GM19452 (cell line): ENCODE measurements around the gene RPS6KA4.

Experiments
- ATAC-seq: cut with Tn5 transposase; IDR thresholded peaks from one replicate; pipeline ENCODE4 v1.9.1; 2021; ENCODE audit not compliant: unreplicated experiment

The RPS6KA4 gene

DNA sequence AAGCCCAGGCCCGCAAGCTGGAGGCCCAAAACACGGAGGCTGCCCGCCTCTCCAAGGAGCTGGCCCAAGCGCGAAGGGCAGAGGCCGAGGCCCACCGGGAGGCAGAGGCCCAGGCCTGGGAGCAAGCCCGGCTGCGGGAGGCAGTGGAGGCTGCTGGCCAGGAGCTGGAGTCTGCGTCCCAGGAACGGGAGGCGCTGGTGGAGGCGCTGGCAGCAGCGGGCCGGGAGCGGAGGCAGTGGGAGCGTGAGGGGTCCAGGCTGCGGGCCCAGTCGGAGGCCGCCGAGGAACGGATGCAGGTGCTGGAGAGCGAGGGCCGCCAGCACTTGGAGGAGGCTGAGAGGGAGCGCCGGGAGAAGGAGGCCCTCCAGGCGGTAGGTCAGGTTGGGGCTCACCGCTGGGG, 14.2 kb upstream of the RPS6KA4 start:
- no peak for ATAC-seq

DNA sequence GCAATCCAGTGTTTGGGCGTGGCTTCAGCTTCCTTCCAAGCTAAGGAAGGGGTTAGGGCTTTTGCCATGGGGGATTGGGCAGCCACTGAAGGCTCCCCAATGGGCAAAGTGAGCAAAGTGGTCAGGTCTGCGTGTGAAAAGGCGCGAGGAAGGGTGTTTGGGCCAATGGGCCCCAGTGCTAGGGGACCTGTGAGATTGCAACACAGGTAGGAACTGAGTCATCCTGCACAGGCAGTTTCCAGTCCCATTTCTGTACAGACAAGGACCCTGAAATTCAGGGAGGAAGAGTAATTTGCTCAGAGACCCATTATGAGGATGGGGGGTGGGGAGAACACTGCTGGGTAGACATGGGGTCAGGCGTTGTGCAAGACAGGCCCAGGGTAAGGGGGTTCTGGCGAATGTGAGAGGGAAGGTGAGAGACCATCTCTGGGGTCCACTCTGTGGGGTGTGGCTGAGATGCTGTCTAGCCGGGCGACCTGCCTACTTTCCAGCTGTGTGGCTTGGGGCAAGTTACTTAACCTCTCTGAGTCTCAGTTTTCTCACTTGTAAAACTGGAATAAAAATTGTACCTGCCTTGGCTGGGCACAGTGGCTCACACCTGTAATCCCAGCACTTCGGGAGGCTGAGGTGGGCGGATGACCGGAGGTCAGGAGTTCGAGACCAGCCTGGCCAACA, 11.6 kb upstream of the RPS6KA4 start:
- ATAC-seq: no peak

DNA sequence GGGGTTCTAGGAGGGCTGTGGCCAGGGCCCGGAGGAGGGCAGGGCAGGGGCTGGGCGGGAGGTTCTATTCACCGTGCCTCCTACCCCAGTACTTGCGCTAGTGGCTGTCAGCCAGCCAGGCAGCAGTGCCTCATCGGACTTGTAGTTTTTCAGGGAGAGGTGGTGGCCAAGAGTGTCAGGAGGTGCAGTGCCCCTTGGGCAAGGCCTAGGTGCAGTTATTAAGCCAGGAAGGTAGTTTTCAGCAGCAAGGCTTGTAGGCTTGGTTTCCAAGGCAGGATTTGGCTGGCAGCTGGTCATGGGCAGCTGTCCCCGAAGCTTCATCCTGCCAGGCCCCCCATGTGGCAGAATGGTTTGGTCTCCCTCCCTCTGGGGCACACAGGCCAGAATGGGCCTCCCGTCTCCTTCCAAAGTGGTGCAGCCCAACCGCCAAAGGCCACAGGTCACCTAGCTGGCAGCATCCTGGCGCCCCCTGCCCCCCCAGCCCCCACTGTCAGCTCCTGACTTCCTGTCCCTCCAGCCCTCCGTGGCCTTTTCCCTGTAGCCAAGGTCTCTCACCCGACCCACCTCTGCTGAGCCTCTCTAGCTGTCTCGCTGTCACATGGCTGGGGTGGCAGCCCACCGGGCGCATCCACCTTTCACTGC, 10.5 kb upstream of the RPS6KA4 start:
- no peak for ATAC-seq

DNA sequence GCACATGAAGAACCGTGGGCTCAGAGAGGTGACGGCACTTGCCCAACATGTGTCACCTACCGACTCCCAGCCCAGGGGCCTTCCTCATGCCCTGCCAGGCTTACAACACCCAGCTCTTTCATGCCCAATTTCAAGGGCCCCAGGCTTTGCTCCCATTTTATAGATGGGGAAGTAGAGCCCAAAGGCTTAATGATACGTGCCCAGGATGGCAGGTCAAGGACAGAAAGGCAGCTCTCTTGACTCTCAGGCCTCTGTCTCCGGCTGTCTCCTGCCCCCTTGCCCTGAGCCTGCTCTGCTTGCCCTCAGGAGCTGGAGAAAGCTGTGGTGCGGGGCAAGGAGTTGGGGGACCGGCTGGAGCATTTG, 10.0 kb upstream of the RPS6KA4 start:
- no peak for ATAC-seq

DNA sequence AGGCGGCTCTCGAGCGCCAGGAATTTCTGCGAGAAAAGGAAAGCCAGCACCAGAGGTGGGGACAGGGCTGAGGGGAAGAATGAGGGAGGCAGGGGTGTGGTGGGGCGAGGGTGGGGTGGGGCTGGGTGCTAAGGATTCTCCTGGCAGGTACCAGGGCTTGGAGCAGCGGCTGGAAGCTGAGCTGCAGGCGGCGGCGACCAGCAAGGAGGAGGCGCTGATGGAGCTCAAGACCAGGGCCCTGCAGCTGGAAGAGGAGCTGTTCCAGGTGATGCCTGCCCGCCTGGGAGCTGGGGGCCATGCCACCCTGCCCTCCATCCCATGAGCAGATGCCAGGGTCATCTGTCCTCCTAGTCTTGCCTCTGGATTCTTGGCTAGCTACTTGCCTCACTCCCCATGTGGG, 9.6 kb upstream of the RPS6KA4 start:
- ATAC-seq: no peak

DNA sequence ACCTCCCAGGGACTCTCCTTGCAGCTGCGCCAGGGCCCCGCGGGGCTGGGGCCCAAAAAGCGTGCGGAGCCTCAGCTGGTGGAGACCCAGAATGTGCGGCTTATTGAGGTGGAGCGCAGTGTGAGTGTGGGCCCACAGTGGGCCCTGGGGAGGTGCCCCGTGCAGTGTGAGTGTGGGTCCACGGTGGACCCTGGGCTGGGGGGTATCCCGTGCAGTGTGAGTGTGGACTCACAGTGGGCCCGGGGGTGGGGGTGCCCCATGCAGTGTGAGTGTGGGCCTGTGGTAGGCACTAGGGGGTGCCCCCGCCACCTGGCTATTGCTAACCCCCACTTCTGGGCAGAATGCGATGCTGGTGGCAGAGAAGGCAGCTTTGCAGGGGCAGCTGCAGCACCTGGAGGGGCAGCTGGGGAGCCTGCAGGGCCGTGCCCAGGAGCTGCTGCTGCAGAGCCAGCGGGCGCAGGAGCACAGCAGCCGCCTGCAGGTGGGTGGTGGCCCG, 7.8 kb upstream of the RPS6KA4 start:
- no peak for ATAC-seq

DNA sequence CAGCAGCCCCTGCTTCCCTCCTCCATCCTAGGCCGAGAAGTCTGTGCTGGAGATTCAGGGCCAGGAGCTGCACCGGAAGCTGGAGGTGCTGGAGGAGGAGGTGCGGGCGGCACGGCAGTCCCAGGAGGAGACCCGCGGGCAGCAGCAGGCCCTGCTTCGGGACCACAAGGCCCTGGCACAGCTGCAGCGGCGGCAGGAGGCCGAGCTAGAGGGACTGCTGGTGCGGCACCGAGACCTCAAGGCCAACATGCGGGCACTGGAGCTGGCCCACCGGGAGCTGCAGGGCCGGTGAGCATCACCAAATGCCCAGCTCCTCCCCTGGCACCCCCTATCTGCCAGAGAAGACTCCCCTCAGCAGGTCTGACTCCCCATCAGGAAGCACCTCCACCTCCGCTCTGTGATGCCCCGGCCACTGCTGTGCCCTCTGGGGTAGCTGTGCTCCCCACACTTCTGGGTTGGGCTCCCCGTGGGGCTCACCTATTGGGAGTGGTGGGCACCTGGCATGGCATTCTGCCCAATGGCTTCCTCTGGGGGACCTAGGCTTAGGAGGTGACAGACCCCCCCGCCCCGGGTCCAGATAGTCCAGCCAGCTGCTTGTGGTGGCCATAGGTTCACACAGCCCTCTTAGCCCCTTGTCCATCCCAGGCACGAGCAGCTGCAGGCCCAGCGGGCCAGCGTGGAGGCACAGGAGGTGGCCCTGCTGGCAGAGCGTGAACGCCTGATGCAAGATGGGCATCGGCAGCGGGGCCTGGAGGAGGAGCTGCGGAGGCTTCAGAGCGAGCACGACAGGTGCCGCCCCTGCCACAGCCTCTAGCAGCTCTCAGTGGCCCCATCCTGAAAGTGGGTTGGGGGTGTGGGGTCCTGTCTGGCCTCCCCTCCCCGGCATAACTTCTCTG, 6.6 kb upstream of the RPS6KA4 start:
- ATAC-seq: no peak

DNA sequence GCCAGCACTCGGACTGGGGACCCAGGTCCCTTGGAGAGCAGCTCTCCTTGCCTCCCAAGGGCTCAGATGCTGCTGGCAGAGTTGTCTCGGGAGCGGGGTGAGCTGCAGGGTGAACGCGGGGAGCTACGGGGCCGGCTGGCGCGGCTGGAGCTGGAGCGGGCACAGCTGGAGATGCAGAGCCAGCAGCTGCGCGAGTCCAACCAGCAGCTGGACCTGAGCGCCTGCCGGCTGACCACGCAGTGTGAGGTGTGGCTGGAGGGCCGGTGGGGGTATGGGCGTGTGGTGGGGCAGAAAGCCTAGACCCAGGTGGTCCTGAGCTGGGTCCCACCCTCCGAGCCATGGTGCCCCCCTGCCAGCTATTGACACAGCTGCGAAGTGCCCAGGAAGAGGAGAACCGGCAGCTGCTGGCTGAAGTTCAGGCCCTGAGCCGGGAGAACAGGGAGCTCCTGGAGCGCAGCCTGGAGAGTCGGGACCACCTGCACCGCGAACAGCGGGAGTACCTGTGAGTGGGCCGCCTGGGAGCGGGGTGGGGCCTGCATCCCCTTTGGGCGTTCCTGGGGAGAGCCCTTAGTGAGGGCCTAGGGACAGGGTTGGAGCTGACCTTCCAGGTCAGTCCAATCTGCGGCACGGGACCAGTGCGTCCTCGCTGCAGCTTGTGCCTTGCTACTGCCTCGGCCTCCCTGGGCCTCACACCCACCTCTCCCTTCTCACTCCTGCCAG, 5.8 kb upstream of the RPS6KA4 start:
- ATAC-seq: no peak

DNA sequence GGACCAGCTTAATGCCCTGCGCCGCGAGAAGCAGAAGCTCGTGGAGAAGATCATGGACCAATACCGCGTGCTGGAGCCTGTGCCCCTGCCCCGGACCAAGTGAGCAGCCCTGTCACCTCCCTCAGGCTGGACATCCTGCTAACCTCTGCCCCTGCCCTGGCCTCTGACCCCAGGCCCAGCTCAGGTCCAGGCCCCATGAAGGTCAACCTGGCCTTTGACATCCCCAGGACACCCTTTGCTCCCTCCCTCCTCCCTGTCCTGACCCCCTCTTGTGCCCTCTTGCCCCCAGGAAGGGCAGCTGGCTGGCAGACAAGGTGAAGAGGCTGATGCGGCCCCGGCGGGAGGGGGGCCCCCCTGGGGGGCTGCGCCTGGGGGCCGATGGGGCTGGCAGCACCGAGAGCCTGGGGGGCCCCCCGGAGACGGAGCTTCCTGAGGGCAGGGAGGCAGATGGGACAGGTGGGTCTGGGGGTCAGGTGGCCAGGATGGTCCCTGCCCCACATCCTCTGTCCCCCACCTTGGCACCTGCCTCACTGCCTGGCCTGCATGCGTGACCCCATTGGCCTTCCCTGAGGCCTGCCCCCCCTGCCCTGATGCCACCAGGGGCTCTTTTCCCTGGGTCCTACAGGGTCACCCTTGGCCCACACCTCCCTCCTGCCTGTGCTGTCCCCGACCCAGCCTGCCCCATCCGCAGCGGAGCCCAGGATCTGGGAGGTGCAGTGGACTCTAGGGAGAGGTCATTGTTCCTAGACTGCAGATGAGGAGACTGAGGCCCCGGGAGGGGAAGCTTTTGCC, 5.1 kb upstream of the RPS6KA4 start:
- no peak for ATAC-seq

DNA sequence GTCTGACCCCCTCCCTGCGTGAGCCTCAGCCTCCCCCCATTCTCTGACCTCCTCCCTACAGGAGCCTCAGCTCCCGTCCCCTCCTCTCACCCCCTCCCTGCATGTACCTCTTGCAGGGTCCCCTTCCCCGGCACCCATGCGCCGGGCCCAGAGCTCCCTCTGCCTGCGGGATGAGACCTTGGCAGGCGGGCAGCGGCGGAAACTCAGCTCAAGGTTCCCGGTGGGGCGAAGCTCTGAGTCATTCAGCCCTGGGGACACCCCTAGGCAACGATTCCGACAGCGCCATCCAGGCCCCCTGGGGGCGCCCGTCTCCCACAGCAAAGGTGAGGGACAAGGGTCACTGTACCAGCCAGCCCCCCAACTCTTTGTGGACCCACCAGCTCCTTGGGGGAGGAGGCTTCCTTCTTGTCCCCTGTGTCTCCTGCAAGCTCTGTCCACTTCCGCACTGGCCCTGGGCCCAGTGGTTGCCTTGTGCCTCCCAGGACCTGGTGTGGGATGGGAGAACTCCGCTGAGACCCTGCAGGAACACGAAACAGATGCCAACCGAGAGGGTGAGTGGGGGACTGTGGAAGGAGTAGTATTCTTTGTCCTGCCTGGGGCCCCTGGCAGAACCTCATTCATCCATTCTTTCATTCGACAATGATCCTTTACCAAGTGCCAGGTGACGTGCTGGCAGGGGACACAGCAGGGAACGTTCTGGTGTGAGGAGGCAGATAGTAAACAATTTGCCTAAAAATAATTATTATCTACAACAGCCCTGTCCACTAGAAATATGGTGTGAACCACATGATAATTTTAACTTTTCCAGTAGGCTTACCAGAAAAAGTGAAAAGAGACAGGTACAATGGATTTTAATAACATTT, 3.7 kb upstream of the RPS6KA4 start:
- ATAC-seq: no peak

DNA sequence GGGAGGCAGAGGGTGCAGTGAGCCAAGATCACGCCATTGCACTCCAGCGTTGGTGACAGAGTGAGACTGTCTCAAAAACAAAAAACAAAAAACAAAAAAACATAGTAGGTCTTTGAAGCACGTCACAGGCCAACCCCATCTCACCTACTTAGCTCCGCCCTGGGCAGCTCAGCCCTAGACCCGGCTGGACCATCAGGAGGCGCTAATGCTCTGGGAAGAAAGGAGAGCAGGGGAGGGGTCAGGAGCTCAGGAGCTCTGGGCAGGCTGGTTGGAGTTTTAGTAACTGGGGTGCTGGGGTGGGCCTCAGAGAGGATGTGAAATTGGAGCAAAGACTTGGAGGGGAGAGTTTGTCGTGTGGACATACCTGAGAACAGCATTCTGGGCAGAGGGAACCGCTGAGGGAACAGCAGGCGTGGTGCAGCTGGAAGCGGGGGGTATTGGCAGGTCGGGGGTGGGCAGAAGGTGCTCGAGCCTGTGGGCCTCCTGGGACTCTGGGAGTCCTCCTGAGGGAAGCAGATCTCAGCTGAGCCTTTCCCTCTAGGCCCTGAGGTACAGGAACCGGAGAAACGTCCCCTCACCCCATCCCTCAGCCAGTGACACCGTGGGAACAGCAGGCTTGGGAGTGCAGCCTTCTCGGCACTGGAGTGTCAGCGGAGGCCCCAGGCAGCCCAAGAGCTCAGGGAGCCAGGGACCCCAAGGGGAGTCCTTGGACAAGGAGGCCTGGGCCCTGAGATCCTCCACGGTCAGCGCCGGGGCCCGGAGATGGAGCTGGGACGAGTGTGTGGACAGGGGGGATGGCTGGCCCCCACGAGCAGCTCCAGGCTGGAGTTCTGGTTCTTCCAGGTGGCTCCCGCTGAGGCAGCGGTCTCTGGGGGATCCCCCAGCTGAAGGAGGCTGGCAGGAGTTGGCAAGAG, 2.2 kb upstream of the RPS6KA4 start:
- ATAC-seq: no peak

DNA sequence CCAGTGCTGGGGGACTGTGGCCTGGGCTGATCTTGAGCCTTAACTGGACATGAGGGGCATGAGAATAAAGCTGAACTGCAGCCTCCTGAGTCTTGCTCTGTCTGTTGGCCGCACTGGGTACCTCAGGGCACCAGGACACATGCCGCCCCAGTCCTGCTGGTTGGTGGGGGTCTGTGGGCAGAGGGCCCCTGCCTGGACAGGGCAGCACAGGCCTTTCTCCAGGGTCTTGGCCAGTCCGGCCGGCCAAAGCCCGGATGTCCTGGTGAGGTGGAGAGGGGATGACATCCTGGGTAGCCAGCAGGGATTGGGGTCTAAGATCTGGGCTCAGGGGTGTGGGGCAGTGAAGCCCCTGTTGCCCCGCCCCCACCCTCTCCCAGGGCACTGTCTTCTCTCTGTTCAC, 1.5 kb upstream of the RPS6KA4 start:
- ATAC-seq: no peak

DNA sequence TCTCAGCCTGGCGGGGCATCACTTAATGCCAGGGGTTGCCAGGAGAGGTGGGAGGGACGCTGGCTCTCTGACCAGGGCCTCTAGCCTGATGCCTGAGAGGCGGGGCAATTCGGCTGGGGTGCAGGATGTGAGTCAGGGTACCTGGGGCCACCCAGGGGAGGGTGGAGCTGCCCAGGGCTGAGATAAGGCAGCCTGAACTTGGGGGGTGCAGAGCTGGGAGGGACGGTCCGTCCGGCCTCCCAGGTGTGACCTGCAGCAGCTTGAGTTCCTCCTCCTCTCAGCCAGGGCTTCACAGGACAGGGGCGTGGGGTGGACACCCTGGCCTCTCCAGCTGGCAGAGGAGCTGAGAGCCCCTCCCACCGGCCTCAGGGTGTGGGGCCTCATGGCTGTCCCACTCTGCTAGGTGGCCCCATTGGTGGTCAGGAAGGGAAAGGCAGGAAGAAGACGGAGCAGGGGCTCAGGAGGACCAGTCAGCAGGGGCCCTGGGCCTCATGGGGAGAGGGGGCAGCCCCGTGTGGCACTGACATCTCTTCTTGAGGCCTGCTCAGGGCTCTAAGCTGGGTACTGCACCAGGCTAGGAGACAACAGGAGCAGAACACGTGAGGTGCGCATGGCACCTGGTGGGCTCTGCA, 942 bp upstream of the RPS6KA4 start:
- no peak for ATAC-seq

DNA sequence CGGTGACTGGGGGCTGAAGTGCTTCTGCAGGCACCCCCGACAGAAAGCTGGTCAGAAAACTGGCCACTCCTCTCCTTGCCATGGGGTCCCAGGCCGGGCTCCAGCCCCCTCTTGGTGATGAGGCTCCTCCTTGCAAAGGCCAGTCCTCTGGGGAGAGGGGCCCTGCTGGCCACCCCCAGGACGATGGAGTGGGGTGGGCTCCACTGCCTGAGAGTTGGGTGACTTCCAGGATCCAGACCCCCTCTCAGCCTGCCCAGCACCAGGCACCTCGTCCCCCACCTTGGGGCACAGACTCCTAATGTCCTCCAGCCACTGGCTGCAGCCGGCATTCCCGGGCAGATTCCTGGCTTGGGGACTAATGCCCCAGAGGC, 441 bp upstream of the RPS6KA4 start:
- no peak for ATAC-seq

DNA sequence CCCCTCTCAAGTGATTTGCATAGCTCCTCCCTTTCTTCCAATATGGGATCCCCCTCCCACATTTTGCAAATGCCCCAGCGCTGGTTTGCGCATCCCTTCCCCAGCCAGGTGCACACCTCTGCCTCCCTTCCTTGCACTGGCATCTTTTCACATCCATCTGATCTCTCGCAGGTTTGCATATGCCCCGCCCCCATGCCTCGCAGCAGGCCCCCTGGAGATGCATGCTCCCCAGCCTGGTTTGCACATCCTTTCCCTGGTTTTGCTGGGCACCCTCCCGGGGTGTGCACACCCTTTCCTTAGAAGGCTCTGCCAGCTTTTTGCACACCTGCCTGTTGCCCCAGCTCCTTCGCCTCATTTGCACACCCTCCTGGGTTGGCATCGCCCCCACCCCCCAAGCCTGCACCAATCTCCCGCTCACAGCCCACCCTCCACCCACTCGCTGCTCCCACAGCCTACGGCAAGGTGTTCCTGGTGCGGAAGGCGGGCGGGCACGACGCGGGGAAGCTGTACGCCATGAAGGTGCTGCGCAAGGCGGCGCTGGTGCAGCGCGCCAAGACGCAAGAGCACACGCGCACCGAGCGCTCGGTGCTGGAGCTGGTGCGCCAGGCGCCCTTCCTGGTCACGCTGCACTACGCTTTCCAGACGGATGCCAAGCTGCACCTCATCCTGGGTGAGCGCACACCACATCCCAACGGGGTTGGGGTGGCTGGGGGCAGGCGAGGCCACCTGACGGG, 917 bp downstream of the RPS6KA4 start:
- no peak for ATAC-seq

DNA sequence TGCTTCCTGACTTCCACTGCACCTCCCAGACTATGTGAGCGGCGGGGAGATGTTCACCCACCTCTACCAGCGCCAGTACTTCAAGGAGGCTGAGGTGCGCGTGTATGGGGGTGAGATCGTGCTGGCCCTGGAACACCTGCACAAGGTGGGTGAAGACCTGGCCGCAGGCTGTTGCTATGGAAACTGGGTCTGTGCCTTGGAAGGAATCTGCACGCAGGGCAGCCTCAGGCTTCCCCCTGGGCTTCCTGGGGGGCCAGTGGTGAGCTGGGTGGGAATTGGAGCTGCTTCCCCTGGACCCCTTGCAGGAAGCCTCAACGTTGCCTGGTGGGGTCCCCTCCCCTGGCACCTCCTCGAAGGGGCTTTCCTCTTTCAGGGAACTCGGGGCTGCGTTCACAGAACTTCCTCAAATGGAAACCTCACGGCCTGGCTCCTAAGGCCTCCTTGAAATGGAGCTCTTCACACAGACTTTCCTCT, 1.5 kb downstream of the RPS6KA4 start:
- ATAC-seq: no peak

DNA sequence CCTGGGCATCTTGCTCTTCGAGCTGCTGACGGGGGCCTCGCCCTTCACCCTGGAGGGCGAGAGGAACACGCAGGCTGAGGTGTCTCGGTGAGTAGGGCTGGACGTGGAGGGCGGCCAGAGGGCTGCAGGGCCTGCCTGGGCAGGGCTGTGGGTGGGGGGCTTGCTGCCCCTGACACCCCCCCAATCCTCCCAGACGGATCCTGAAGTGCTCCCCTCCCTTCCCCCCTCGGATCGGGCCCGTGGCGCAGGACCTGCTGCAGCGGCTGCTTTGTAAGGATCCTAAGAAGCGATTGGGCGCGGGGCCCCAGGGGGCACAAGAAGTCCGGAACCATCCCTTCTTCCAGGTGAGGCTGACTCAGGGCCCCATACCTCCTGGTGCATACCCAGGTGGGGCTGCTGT, 2.7 kb downstream of the RPS6KA4 start:
- no peak for ATAC-seq
